Fibroblast of lung (primary cell): ENCODE measurements around the gene TEX35. TPM values are rescaled to one million over a fixed set of nuclear protein-coding genes. Genes with fewer than 3 reads are reported as not detected.

Experiments
- DNase-seq, 2 donors: peaks; one replicate each; pipeline versions ENCODE4 v3.0.0 to v3.0.0-alpha.2; 2010; ENCODE audit warnings: low read depth in 2 of 2
- H2AFZ ChIP-seq: 2 replicates; pipeline ENCODE4 v1.5.1; 2012; ENCODE audit warnings: low read length, control low read depth, inconsistent platforms
- H3K27ac ChIP-seq: 2 replicates; pipeline ENCODE4 v1.5.1; 2011; ENCODE audit warnings: low read length, control low read depth; ENCODE audit not compliant: insufficient read depth
- H3K27me3 ChIP-seq: 2 replicates; pipeline ENCODE4 v1.5.1; 2011; ENCODE audit warnings: mild to moderate bottlenecking, low read length; ENCODE audit not compliant: control insufficient read depth, insufficient read depth
- H3K36me3 ChIP-seq: 2 replicates; pipeline ENCODE4 v1.5.1; 2011; ENCODE audit warnings: low read length; ENCODE audit not compliant: control insufficient read depth, insufficient read depth
- H3K4me1 ChIP-seq: 2 replicates; pipeline ENCODE4 v1.5.1; 2011; ENCODE audit warnings: low read length; ENCODE audit not compliant: control insufficient read depth, insufficient read depth; ENCODE audit errors: extremely low read depth
- H3K4me2 ChIP-seq: 2 replicates; pipeline ENCODE4 v1.5.1; 2011; ENCODE audit warnings: low read length, control low read depth; ENCODE audit not compliant: insufficient read depth; ENCODE audit errors: extremely low read depth
- H3K4me3 ChIP-seq, 4 experiments: fragments of 200-600 bp in 1 of 4; sonication (generic) in 1 of 4; replicated peaks in 1 of 4; 2 replicates each; pipeline ENCODE4 v1.5.1; 2011 to 2016; ENCODE audit warnings: low read length in 4 of 4, low read depth in 3 of 4, mild to moderate bottlenecking in 3 of 4, control low read depth in 2 of 4, inconsistent platforms in 1 of 4, mixed read lengths in 1 of 4; ENCODE audit not compliant: insufficient read depth in 1 of 4; ENCODE audit errors: control extremely low read depth in 1 of 4
- H3K79me2 ChIP-seq: 2 replicates; pipeline ENCODE4 v1.5.1; 2012; ENCODE audit warnings: mild to moderate bottlenecking, low read length, inconsistent platforms; ENCODE audit not compliant: control insufficient read depth, insufficient read depth
- H3K9ac ChIP-seq: 2 replicates; pipeline ENCODE4 v1.5.1; 2011; ENCODE audit warnings: mild to moderate bottlenecking, low read length, control low read depth; ENCODE audit not compliant: insufficient read depth
- H3K9me3 ChIP-seq: 2 replicates; pipeline ENCODE4 v1.5.1; 2012; ENCODE audit warnings: low read depth, low read length; ENCODE audit not compliant: control insufficient read depth, insufficient read depth
- H4K20me1 ChIP-seq: 2 replicates; pipeline ENCODE4 v1.5.1; 2011; ENCODE audit warnings: low read length; ENCODE audit not compliant: control insufficient read depth, insufficient read depth; ENCODE audit errors: extremely low read depth
- EZH2 ChIP-seq: IDR thresholded peaks from 2 replicates; pipeline ENCODE4 v1.5.1; 2012; ENCODE audit warnings: low read length, control low read depth, mild to moderate bottlenecking; ENCODE audit errors: missing control alignments
- polyA plus RNA-seq, 2 donors: library from polyadenylated mRNA; depleted of rRNA in 1 of 2; stranded (reverse) in 1 of 2; unstranded in 1 of 2; fragments of >200 nt; gene quantifications; 2 replicates each; pipeline ENCODE4 v1.2.1, GENCODE V29; 2011 to 2012; ENCODE audit warnings: missing spikeins in 1 of 2
- total RNA-seq: library from RNA; depleted of rRNA; stranded (reverse); fragments of >200 nt; gene quantifications from 2 replicates; pipeline ENCODE4 v1.2.1, GENCODE V29; 2014
- TF ChIP-seq, protein P1 (sequence below), 2 donors: IDR thresholded peaks in 1 of 2; conservative IDR thresholded peaks in 1 of 2; 1 replicate in 1 of 2; 2 replicates in 1 of 2; pipeline ENCODE4 v1.5.1; 2011 to 2012; ENCODE audit warnings: low read length in 2 of 2, control low read depth in 1 of 2, inconsistent platforms in 1 of 2, low read depth in 1 of 2, mild to moderate bottlenecking in 1 of 2

TEX35 gene
- total and polyA plus RNA-seq, 2 donors (not counting 1 experiment from before 2014, with no cell fraction given) = 0.24 TPM; not detected in 1

GRCh38 chr1:178513278-178513983 is 522 bp downstream of the TEX35 start:
- Histone ChIP-seq H3K9ac (no peak overlapping the region), H4K20me1 (no peaks in the 10 kb centered on the region), H3K9me3 (no peaks in the 10 kb centered on the region), H3K36me3 (no peaks in the 10 kb centered on the region), H3K27ac (no peak overlapping the region), H3K4me1 (peaks cover 2% of the 10 kb centered on the region), H3K4me3 (no peak overlapping the region), H3K27me3 (no peaks in the 10 kb centered on the region), H3K79me2 (no peaks in the 10 kb centered on the region), H2AFZ (peak overlapping the region; percentile 52), H3K4me2 (no peak overlapping the region)
- TF ChIP-seq, protein P1, sequence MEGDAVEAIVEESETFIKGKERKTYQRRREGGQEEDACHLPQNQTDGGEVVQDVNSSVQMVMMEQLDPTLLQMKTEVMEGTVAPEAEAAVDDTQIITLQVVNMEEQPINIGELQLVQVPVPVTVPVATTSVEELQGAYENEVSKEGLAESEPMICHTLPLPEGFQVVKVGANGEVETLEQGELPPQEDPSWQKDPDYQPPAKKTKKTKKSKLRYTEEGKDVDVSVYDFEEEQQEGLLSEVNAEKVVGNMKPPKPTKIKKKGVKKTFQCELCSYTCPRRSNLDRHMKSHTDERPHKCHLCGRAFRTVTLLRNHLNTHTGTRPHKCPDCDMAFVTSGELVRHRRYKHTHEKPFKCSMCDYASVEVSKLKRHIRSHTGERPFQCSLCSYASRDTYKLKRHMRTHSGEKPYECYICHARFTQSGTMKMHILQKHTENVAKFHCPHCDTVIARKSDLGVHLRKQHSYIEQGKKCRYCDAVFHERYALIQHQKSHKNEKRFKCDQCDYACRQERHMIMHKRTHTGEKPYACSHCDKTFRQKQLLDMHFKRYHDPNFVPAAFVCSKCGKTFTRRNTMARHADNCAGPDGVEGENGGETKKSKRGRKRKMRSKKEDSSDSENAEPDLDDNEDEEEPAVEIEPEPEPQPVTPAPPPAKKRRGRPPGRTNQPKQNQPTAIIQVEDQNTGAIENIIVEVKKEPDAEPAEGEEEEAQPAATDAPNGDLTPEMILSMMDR (conservative IDR thresholded peaks at IDR 0.05 in 1 of 2, IDR thresholded peaks at IDR 0.05 in 1 of 2; ENCODE audit: low read depth in 1 of 2, low read length in 2 of 2) = no peak
- TF ChIP-seq EZH2 = no peak
- DNase-seq = peak; percentile 20 to 51

DNA sequence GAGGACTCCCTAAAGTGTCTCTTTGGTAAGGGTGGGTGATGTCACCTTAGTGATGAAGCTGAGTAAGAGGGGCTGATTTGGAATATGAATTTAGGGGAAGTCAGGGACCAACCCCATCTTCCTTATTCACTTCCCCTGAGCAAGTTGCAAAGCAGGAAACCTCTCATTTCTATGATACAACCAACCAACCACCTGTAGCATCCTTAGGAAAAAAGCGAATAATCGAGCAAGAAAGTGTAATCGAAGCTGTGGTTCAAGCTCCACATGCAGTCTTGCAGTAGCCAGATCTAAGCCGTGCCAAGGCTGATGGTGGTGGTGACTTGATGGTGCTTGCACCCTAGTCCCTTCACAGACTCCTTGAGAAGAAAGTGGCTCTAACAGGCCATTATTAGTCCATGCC is 3.2 kb downstream of the TEX35 start:
- H3K27ac ChIP-seq = no peak overlapping the region
- peaks cover 2% of the 10 kb centered on the region for H3K4me1 ChIP-seq
- no peak overlapping the region for H3K9ac ChIP-seq
- H3K4me3 ChIP-seq = no peak overlapping the region
- H4K20me1 ChIP-seq = no peaks in the 10 kb centered on the region
- TF ChIP-seq, protein P1 (conservative IDR thresholded peaks at IDR 0.05 in 1 of 2, IDR thresholded peaks at IDR 0.05 in 1 of 2; ENCODE audit: low read depth in 1 of 2, low read length in 2 of 2) = no peak
- TF ChIP-seq EZH2 = no peak
- H3K9me3 ChIP-seq = no peaks in the 10 kb centered on the region
- H3K4me2 ChIP-seq = no peak overlapping the region
- H2AFZ ChIP-seq = no peak overlapping the region
- H3K36me3 ChIP-seq = no peaks in the 10 kb centered on the region
- H3K79me2 ChIP-seq = no peaks in the 10 kb centered on the region
- no peaks in the 10 kb centered on the region for H3K27me3 ChIP-seq
- DNase-seq = no peak

DNA sequence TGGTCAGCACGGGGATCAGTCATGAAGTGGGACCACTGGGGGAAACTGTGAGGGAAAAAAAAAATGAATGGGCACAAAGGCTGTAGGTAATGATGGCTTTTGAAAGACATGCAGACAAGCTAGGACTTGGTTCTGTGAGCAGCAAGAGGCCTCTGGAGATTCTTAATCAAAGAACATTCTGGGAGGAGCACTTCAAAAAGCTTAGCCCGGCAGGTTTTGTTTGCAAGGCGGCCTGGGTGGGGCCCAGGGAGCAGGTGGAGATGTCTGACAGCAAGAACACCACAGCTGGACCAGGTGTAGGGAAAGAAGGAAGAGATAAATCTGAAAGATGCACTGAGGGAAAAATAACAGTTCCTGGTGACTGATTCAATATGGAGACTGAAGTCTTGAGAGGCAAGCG is 6.0 kb downstream of the TEX35 start:
- Histone ChIP-seq H3K4me2 (no peak overlapping the region), H3K4me1 (no peaks in the 10 kb centered on the region), H3K27me3 (no peaks in the 10 kb centered on the region), H3K9ac (no peak overlapping the region), H3K79me2 (no peaks in the 10 kb centered on the region), H3K4me3 (no peak overlapping the region), H3K36me3 (no peaks in the 10 kb centered on the region), H3K27ac (no peak overlapping the region), H3K9me3 (no peaks in the 10 kb centered on the region), H2AFZ (no peak overlapping the region), H4K20me1 (no peaks in the 10 kb centered on the region)
- no peak for DNase-seq
- TF ChIP-seq, protein P1 (conservative IDR thresholded peaks at IDR 0.05 in 1 of 2, IDR thresholded peaks at IDR 0.05 in 1 of 2; ENCODE audit: low read depth in 1 of 2, low read length in 2 of 2) = no peak
- TF ChIP-seq EZH2 = no peak
